ENCODE data around the gene ACMSD.
"Not testable (repeated sequence)": the region's sequence is repeated elsewhere in the genome, so short reads cannot be mapped to it uniquely, and the experiment has no call there.

Gene ACMSD

GRCh38 chr2:134838143-134838620 is at the start of gene ACMSD:
ACMSD (plus strand) TSS chr2:134838616; CDS start chr2:134838683, 67 bp downstream.
- DNase-seq (ENCODE audit: low read depth in 2 of 2), result no peak

- no peak for DNase-seq (ENCODE audit: low read depth in 2 of 2)
Observed at GRCh38 chr2:134790487-134790886, 47.9 kb upstream of the ACMSD start.

GRCh38 chr2:134791616-134792015 is 46.8 kb upstream of the ACMSD start:
- DNase-seq (ENCODE audit: low read depth in 2 of 2), result no peak

DNA sequence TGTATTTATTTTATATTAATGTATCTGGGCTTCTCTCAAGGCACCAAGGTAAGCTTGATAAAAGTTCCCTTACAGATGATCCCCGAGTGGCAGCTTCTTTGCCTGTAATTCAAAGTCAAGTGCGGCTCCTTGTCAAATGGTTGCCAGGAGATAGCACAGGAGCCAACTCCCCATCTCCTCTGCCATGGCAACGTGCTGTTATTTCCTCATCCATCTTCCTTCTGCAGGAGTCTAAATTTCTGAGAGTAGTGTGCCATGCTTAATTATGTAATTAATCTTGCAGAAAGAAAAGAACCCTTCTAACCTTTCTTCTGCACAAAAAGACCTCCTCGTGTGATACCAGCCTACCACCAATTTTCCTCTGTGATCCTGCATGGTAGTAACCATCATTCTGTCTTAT is 46.2 kb upstream of the ACMSD start:
- no peak for DNase-seq (ENCODE audit: low read depth in 2 of 2)

GRCh38 chr2:134795765-134796164 is 42.7 kb upstream of the ACMSD start:
- DNase-seq (ENCODE audit: low read depth in 2 of 2), result no peak

DNA sequence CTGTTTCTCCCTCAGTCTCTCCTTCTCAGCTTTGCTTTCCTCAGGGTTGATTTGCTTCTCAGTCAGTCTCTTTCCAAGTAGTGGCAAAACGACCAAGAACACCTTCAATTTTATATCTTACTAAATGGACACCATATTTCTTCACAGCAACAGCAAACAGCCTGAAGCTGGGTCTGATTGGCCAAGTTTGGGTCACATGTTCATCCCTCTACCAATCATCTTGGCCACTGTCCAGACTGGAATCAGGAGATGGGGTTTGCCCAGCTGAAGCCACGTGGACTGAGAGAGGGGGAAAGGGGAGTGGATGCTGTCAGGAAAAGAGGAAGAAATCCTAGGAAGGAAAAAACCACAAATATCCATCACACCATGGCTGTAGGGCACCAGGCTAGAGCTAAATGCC is 42.0 kb upstream of the ACMSD start:
- no peak for DNase-seq (ENCODE audit: low read depth in 2 of 2)

DNA sequence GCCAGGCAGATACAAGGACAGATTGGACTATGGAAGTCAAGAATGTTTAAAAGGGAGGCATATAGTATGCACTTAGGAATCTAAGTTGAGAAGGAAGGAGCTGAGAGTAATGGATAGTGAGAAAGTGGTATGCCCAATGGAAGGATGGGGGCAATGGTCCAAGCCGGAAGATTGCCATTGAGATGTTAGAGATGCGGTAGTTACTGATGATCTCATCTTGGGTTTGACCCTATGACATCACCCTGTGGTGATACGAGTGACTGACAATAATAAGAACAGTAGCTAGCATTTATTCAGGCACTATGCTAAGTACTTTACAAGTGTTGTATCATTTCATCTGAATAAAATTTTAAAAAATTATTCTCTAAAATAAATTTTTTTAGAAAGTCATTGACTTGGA is 38.5 kb upstream of the ACMSD start:
- no peak for DNase-seq (ENCODE audit: low read depth in 2 of 2)

GRCh38 chr2:134800341-134800740 is 38.1 kb upstream of the ACMSD start:
- no peak for DNase-seq (ENCODE audit: low read depth in 2 of 2)

- not testable (repeated sequence) for DNase-seq (ENCODE audit: low read depth in 2 of 2)
Observed at GRCh38 chr2:134803609-134804405, 34.6 kb upstream of the ACMSD start.

DNA sequence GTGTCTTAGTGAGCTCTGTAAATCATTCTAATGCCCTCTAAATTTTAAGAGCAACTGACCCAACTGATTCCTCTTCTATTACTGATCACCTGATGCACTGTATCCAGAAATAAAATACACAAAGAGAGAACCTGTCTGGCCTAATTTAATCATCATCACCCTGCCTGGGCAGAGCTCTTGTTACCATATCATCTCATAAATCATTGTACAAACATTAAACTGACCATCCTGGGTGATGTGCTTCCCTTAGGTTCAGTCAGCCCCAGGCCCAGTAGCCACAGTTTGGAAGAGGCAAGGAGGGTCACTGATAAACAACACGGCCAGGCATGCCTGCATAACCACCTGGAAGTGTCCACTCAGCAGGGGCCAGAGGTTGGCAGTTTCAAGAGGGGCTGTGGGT is 22.7 kb upstream of the ACMSD start:
- no peak for DNase-seq (ENCODE audit: low read depth in 2 of 2)

- DNase-seq (ENCODE audit: low read depth in 2 of 2), result no peak
Observed at GRCh38 chr2:134818321-134818720, 20.1 kb upstream of the ACMSD start.

- no peak for DNase-seq (ENCODE audit: low read depth in 2 of 2)
Observed at GRCh38 chr2:134819334-134819733, 19.1 kb upstream of the ACMSD start.

DNA sequence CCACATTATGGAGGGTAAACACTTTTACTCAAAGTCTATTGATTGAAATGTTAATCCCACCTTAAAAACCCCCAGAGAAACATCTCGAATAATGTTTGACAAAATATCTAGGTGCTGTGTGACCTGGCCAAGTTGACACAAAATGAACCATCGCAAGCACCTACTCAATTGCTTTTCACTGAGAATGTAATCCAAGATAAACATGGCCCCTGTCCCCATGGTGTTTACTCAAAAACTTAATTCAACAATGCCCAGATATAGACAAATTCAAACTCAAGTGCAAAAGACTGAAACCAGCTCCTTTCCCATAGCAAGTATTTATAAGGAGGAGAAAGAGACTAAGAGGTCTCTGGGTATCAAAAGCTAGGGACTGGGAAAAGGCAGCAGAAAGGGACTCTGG is 15.0 kb upstream of the ACMSD start:
- DNase-seq (ENCODE audit: low read depth in 2 of 2), result no peak

DNA sequence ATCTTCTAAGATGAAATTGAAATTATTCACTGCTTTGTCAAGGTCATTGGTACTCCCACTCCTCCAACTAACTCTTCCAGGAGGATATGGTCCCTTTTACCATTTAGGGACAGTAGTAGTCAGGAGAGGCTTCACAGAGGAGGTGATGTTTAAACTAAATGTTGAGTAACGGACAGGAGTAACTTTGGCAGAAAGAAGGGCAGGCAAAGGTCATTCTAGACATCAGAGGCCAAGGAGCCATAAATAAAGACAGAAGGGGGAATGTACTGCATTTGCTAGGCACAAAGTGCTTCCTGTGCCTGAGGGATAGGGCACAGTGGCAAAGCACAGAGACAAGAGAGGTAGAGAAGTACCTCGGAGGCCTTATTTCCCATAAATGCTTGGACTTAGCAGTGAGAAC is 14.6 kb upstream of the ACMSD start:
- DNase-seq (ENCODE audit: low read depth in 2 of 2), result no peak

DNA sequence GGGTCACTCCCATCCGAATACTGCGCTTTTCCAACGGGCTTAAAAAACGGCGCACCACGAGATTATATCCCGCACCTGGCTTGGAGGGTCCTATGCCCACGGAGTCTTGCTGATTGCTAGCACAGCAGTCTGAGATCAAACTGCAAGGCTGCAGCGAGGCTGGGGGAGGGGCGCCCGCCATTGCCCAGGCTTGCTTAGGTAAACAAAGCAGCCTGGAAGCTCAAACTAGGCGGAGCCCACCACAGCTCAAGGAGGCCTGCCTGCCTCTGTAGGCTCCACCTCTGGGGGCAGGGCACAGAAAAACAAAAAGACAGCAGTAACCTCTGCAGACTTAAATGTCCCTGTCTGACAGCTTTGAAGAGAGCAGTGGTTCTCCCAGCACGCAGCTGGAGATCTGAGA is 12.7 kb upstream of the ACMSD start:
- not testable (repeated sequence) for DNase-seq (ENCODE audit: low read depth in 2 of 2)

GRCh38 chr2:134835471-134835870 is 2.9 kb upstream of the ACMSD start:
- no peak for DNase-seq (ENCODE audit: low read depth in 2 of 2)

DNA sequence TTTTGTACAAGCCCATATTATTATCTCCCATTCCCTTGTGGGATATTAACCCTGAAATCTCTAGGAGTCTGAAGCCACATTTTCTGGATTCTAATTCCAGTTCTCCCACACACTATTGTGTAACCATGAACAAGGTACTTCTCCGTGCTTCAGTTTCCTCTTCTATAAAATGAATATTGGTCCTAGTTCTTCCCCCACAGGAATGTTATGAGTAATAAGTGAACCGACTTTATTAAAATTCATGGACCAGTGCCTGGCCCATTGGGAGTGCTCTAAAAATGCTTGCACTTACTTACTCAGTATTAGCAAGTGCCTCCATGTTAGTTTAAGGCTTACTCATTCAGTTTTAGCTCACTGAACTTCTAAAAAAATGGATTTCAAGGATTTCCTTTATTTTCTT is 1.4 kb upstream of the ACMSD start:
- DNase-seq (ENCODE audit: low read depth in 2 of 2), result no peak

GRCh38 chr2:134839649-134840048 is 1.2 kb downstream of the ACMSD start:
- DNase-seq (ENCODE audit: low read depth in 2 of 2), result no peak

GRCh38 chr2:134842930-134843490 is 4.6 kb downstream of the ACMSD start:
- DNase-seq (ENCODE audit: low read depth in 2 of 2), result no peak

DNA sequence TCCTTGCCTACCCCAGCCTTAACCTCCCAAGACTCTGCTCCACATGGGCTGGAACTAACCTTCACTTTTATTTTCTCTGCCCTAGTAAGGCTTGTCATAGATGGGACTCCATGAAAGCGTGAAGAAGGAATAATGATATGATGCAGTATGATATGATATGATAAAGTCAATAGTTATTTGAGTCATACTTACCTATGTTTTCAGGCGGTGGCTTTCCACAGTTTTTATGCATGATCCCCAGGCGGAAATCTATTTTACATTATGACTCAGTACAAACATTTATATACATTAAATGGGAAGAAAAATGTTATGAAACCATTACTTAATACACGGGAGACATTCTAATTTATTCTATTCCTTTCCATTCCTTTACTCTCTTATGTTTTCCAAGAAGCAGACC is 5.6 kb downstream of the ACMSD start:
- DNase-seq (ENCODE audit: low read depth in 2 of 2), result no peak

DNA sequence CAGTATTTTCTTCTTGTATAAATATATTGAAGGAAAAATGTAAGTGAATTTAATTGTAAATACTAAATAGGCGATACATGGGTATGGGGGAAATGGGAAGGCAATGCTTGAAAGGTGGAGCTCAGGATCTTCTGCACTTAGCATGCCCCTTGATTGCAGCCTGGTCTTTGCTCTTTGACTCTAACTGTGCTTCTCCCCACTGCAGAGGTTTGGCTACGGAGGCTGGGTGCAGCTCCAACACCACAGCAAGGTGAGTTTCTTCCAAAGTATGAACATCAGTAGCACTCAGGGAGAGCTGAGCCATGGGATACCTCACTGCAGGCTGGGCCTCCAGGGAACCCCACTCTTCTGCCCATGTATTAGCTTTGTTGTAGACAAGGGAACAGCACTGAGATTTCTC is 6.6 kb downstream of the ACMSD start:
- no peak for DNase-seq (ENCODE audit: low read depth in 2 of 2)

DNA sequence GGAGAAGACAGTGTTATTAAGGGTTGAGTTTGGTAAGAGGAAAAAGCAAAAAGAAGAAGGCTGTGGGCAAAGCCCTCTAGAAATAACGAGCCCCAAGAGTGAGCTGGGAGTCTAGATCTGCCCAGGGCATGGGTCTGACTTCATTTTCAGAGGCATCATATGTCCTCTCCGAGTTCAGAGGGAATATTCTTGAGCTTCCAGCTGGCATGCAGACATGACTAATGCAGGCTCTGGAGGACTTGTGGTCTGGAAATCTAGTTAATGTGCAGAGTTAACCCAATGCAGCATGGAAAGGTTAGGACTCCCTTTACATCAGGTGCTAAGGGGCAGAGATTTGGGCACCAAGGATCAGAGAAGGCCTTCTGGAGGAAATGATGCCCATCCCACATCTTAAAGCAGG is 7.3 kb downstream of the ACMSD start:
- no peak for DNase-seq (ENCODE audit: low read depth in 2 of 2)

DNA sequence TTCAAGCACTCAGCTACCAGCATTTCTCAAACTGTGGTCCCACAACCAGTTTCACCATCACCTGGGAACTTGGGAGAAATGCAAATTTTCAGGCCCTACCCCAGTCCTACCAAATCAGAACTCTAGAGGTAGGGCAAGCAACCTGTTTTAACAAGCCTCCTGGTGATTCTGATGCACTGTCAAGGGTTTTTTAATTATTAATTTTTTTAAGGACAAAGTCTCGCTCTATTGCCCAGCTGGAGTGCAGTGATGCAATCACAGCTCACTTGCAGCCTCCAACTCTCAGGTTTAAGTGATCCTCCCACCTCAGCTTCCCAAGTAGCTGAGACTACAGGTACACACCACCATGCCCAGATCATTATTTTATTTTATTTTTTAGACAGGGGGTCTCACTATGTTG is 7.8 kb downstream of the ACMSD start:
- DNase-seq (ENCODE audit: low read depth in 2 of 2), result no peak

DNA sequence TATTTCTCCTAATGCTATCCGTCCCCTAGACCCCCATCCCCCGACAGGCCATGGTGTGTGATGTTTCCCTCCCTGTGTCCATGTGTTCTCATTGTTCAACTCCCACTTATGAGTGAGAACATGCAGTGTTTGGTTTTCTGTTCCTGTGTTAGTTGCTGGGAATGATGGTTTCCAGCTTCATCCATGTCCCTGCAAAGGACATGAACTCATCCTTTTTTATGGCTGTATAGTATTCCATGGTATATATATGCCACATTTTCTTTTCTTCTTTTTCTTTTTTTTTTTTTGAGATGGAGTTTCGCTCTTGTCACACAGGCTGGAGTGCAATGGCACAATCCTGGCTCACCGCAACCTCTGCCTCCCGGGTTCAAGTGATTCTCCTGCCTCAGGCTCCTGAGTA is 9.2 kb downstream of the ACMSD start:
- DNase-seq (ENCODE audit: low read depth in 2 of 2), result not testable (repeated sequence)

Measured in stimulated activated CD4-positive, alpha-beta T cell treated with anti-CD3 and anti-CD28 coated beads, Interleukin-1b, Interleukin-23, amount 100 ng/mL, for 1 hour (primary cell).